Stimulated activated CD4-positive, alpha-beta T cell treated with anti-CD3 and anti-CD28 coated beads, TNF-alpha, amount 100 ng/mL, for 24 hours (primary cell): ENCODE data around the gene RTBDN.
"Not testable (repeated sequence)": the region's sequence is repeated elsewhere in the genome, so short reads cannot be mapped to it uniquely, and the experiment has no call there.

Source experiments
- DNase-seq, 3 experiments: peaks; one replicate each; pipeline ENCODE4 v3.0.0-alpha.2; 2020; ENCODE audit warnings: low read depth in 3 of 3

The RTBDN gene

DNA sequence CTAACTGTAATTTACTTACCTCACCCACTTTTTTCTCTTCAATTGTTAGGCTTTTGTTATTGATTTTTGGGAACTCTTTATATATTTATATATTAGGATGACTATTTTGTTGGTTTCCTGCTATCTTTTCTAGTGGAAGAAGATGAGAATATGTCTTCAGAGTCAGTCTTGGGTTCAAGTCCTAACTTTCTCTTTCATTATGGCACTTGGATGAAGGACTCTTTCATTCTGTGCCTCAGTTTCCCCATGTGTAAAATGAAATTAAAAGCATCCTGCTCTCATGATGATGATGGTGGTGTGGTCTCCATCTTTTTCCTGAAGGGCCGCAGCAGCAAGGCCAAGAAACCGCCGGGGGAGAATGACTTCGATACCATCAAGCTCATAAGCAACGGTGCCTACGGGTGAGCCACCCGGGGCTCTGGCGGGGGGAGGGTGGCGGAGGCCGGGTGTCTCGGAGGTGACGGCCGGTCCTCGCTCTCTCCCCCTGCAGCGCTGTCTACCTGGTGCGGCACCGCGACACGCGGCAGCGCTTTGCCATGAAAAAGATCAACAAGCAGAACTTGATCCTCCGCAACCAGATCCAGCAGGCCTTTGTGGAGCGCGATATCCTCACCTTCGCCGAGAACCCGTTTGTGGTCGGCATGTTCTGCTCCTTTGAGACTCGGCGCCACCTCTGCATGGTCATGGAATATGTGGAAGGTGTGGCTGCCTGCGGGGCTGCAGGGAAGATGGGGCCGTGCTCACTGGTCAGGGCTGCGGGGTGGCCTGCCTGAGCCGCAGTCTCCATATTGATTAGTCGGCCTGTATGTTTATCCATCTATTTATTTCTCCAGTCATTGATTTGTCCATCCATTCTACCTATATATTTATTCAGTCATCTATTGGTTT, 23.9 kb upstream of the RTBDN start:
- no peak for DNase-seq

DNA sequence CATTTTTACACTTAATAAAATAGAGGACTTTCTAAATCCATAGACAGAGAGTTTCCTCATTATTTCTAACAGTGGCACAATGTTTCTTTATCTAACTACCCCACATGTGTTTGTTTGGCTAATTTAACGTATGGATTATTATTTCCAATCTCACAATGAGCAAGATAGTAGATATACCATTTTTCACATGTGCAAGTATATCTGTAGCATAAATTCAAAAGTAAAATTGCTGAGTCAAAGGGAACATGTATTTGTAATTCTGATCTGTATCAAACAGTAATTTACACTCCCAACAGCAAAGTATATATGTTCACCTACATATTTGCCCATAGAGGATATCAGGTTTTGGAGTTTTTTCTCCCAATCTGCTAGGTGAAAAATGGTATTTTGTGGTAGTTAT, 22.3 kb upstream of the RTBDN start:
- DNase-seq = no peak

DNA sequence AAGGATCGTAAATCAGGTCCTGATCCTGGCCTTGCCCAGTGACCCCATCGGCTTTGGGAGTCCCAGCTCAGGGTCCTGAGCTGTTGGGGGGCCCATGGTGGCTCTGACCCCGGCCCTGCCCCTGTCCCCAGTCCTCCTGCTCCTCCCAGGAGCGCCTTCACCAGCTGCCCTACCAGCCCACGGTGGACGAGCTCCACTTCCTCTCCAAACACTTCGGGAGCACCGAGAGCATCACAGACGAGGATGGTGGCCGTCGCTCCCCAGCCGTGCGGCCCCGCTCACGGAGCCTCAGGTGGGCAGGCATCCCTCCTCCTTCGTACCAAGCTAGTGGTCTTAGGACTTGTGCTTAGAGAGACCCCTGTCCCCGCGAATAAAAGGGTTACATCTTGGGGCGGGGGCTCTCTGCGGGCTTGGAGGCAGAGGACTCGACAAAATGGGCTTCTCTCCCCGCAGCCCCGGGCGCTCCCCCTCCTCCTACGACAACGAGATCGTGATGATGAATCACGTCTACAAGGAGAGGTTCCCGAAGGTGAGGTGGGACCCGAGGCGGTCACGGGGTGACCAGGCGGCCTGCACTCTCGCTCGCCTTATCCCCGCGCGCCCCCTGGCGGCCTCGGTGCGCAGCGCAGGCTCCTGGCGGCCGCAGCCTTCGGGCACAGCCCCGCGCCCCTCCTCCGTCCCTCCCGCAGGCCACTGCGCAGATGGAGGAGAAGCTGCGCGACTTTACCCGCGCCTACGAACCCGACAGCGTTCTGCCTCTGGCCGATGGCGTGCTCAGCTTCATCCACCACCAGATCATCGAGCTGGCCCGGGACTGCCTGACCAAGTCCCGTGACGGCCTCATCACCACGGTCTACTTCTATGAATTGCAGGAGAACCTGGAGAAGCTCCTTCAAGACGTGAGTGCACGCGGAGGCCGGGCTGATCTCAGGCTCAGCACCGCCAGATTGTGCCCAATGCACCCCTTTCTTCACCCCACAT, 13.1 kb upstream of the RTBDN start:
- peak; percentile 68 to 88 (median 77) for DNase-seq

DNA sequence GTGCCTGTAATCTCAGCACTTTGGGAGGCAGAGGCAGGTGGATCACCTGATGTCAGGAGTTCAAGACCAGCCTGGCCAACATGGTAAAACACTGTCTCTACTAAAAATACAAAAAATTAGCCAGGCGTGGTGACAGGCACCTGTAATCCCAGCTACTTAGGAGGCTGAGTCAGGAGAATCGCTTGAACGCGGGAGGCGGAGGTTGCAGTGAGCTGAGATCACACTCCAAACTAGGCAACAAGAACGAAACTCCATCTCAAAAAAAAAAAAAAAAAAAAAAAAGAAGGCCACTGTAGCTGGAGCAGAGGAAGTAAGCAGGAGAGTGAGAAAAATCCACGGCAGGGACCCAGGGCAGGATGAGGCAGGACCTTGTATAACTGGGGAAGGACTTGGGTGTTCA, 12.2 kb upstream of the RTBDN start:
- not testable (repeated sequence) for DNase-seq

DNA sequence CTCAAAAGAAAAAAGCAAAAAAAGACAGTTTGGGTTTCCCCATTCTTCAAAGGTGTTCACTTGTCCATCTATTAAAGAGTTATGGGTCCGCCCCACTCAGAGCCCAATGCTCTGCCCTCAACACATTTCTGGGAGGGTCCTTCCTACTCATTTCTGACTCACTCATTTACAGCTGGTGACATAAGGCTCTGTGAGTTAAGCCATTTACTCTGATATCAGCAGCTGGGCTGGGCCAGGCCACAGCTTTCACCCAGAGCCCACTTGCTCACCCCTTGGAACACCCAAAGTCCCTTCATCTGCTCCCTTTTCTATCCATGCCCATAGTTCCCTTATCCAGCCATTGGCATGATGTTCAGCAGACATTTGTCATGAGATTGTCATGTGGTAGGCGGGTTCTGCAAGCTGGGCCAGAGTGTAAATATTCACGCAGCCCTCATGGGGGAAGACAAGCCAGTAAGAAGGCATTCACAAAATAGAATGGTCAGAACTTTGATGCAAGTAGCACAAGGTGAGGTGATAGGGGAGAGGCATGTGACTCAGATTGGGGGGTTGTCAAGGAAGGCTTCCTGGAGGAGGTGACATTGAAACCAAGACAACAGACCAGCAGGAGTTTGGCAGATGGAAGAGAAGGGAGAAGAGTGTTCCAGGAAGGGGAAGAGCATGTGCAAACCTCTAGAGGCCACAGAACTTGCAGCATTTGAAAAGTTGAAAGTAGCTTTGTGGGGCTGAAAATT, 9.8 kb upstream of the RTBDN start:
- DNase-seq = no peak

DNA sequence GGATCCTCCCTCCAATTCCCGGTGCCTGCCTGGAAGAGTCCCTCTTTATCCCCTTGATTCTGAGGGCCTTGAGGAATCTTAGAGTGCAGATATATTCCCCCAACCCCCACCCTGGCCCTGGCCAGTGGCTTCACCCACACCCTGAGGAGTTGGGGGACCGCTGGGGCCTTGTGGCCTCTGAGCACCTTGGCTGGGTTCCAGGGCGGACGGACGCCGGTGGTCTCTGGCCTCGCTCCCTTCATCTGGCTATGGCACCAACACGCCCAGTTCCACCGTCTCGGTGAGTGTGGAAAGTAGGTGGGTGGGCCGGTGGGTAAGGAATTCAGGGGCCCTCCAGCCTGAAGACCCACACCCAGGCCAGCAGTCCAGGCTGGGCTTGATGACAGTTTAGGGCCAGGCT, 8.9 kb upstream of the RTBDN start:
- no peak for DNase-seq

DNA sequence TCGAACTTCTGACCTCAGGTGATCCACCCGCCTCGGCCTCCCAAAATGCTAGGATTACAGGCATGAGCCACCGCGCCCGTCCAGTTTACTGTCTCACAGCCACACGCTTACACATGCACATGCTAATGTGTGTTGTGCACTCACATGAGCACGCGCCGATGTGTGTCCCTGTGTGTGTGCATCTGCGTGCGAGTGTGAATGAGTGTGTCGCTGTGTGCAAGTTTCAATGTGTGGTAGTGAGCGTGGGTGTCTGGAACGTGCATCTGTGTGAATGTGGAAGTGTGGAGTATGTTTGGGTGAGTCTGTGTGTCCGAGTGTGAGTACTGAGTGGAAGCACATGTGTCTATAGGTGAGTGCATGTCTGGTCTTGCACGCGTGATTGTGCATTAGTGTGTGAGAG, 8.1 kb upstream of the RTBDN start:
- no peak for DNase-seq

DNA sequence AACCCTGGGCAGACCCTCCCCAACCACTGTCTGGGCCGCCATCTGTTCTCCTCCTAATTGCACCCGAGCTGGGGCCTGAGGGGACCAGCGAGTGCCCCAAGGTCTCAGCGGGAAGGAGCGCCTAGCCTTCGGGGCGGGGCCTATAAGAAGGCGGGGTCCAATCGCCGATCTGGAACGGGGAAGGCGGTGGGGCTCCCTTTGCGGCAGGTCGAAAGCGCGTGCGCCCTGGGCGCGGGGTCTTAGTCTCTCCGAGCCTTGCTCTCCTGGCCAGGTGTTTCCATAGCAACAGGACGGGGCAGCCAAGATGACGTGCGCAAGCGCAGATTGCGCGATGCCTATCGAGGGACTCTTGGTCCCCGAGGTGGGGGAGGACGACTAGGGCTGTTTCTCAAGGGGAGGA, 6.7 kb upstream of the RTBDN start:
- DNase-seq = no peak

DNA sequence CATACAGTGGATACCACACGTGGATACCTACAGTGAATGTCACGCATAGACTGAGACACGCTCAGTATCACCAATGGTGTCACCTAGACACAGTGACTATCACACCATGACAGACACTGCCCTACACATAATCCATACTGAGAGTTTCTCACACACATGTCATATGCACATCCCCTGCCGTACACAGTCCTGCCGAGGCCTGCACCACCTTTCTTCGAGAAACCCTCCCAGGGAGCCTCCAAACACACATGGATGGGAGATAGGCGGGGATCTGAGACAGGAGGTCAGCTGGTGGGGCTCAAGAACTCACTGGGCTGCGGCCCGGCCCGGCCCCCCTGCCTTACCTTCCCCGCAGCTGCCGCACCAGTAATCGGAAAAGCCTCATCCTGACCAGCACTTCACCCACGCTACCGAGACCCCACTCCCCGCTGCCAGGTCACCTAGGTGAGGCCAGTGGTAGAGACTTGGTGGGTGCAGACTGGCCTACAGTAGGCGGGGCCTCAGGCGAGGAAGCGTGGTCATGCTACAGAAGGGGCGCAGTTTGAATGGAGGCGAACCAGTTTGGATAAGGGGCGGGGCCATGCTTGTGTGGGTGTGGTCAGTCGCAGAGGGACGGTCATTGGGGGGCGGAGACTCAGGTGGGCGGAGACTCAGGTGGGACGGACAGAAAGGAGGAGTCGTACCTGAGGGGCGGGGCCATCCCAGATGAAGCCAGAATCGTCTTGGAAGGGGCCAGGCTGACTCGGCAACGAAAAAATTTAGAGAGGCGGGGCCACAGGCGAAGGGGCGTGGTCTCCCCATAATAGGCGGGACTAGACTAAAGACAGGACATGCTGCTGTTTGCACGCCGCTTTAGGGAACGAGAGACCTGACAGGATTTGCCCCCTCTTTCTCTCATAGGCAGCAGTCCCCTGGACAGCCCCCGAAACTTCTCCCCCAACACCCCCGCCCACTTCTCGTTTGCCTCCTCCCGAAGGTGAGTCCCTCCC, 6.0 kb upstream of the RTBDN start:
- DNase-seq = peak in 1 of 3 experiments; percentile 64

DNA sequence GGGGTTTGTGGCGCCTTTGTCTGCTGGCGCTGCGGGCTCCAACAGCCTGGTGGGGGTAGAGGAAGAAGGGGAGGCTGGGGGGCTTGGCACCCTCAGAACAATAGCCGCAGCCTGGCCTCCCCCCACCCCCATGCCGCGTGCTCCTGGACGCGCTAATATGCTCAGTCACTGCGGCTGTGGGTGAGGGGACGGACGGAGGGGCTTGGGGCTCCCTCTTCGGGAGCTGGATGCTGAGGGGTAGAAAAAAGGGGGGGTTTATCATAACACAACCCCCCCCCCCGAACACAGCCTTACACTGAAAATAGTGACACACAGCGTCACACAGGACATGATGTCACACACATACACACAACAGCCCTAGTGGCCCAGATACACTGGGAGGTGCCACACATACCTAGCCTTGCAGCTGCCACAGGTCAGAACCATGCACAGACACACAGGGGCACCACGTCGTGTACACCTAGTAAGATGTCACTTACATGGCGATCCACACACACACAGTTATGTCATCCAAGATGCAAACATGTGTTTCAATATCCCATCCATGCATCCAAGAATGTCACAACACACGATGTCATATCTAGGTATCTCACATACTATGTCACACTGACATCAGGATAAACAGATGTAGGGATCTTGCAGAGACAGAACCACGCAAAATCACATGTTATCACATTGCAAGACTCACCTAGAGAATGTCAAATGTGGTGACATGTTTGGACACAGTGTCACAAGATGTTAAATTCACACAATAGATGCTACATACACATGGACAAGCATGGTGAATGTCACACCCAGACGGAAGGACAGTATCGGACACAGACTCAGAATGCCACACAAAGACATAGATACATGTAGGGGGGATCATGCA, 4.7 kb upstream of the RTBDN start:
- no peak for DNase-seq

DNA sequence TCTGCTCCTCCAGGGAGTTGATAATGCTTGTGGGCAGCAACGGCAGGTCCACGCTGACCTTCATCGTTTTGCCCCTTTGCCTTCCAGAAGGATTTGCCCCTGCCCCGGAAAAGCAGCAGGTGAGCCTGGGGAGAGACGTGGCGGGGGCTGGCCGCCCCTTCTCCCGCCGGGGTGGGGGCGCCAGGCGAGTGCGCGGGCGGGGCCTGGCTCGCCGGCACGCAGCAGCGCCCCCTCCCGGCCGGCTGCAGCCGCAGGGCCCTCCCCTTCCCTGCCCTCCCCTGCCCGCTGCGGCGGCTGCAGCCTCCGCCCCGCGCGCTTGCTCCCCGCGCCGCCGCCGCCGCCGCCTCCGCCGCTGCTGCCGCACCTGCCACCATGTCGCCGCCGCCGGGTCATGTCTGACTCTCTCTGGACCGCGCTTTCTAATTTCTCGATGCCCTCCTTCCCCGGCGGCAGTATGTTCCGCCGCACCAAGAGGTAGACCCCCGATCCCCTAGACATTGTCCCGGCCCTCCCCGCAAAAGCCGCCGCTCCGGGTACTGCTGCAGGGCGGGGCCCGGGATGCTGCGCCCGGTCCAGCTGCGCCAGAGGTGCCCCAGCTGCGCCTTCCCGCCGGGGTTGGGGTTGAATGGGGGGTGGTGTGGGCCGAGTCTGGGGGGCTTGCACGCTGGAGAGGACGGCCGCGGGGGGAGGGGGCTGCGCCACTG, 4.0 kb upstream of the RTBDN start, which contains the start of gene MAST1:
TSS of gene MAST1 (plus strand) at position 334 of the 704 bp plus-strand sequence. CDS start at position 392, 58 bp downstream.
- DNase-seq = peak in 1 of 3 experiments; percentile 52

DNA sequence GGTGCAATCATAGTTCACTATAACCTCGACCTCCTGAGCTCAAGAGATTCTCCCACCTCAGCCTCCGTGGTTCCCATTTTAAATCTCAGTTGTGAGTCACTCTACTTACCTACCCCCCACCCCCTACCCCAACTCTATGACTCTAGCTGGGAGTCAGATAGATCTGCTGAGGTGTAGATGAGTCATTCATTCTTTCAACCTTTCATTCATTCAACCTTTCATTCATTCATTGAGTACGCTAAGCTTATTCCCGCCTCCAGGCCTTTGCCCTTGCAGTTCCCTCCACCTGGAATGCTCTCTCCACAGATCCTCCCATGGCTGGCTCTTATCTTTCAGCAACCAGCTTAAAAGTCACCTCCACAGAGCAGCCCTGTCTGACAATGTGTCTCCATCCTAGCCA, 2.8 kb upstream of the RTBDN start:
- DNase-seq = no peak

DNA sequence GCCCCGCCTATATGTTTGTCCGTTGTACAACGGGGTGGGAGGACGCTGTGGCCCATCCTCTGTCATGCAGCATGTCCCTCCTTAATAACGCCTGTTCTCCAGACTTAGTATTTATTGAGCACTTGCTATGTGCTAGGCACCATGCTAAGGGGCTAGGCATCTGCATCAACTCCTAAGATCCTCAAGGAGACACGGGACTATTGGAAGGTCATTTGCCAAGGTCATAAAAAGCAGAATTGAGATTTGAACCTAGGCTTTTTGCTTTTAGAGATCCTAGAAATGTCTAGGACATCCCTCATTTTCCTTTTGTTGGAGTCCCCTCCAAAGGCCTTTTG, 2.1 kb upstream of the RTBDN start:
- no peak for DNase-seq

DNA sequence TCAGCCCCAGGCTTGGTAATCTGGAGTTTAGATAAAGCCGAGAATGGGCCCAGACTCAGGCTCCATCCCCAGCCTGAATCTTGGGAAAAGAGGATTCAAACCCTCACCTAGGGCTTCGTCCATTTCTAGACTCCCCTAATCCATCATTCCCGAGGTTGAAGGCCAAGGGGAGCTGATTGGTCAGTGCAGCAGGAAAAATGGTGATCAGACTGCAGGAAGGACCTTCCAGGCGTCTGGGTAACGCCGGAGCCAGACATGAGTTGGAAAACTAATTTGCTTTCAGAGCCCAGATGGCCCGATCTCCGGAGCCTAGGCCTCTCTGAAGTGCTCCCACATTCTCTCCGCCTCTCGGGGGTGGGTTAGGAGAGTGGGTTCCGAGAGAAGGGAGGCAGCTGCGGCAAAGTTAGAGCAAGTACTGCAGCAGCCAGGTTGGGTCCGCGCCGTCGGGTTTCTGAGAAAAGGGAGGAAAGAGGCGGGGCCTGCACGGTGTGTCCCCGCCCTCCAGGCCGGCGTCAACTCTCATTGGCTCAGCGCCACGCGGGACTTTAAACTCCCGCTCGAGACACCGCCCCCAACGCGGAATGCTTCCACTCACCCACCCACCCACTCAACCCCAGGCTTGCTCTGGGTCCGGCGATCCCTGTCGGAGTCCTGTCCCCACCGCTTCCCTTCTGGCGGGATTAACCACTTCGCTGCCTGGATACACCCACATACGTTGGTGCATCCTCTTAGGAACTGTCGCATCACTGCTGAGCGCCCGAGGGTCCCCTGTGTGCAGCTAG, 788 bp upstream of the RTBDN start:
- no peak for DNase-seq

DNA sequence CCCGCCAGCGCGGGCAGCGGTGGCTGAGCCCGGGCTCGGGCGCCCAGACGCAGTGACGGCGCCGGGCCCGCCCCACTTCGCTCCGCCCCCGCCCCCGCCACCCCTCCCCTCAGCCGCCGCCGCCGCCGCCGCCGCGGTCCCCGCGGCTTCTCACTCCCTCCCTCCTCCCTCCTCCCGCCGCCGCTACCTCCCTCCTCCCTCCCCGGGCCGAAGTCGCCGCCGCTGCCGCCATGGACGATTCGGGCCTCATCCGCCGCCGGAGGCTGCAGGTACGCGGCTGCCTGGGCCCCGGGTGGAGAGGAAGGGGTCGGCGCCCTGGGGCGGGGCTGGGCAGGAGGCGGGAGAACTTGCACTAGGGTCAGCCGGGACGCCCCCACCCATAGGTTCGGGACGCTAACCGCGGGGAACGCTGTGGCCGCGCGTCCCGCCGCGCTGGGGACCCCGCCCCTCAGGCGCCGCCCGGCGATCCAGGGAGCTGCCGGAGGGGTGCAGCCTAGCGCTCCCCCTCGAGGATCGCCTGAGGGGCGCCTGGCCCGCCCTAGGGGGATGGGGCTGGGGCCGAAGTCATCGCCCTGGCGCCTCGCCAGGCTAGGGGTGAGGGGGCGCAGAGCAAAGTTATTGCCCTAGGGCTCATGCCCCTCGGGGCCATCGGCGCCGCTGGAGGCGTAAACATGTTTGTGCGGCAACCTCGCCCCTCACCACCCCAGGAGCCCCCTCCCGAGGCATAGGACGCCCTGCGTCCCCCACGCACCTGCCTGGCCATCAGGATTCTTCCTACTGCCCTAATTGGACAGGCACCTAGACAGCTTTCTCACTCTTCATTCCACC, 427 bp downstream of the RTBDN start:
- peak in 1 of 3 experiments; percentile 48 for DNase-seq

DNA sequence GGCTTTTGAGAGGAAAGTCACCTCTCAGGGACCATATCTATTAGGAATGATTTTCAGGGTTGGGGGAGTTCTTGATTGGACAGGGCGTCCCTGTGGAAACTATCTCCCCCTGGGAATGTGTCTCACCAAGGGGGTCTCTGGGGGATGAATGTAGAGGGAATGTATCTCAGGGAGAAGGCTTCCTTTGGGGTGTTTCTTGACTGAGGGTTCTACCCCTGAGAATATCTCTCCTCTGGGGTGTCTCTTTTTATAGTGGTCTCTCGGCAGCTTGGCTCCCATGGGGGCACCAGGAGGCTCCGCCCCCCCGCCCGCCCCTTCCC, 1.0 kb downstream of the RTBDN start:
- no peak for DNase-seq

DNA sequence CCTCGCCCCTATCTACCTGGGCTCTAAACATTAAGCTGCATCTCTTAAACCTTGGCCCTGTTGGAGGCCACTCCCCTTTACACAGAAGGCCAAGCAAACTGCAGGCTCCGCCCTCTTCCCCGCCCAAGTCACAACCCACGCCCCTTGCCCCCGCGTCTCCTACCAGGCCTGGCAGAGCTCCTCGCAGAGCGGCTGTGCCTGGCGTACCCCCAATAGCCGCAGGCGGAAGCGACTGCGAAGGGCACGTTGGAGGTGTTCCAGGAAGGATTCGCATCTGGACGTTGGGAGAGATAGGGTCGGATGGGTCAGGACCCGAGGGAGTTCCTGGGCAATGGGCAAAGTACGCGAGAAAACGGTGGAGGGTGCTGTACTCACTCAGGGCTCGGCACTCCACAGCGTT, 5.9 kb downstream of the RTBDN start:
- peak in 1 of 3 experiments; percentile 44 for DNase-seq
